GDM1 (cell line): Measurements from ENCODE around the gene CTCFL.

ENCODE experiments used
- DNase-seq: peaks from one replicate; lab custom pipeline; 2025; lab: John Stamatoyannopoulos, UW

CTCFL gene

DNA sequence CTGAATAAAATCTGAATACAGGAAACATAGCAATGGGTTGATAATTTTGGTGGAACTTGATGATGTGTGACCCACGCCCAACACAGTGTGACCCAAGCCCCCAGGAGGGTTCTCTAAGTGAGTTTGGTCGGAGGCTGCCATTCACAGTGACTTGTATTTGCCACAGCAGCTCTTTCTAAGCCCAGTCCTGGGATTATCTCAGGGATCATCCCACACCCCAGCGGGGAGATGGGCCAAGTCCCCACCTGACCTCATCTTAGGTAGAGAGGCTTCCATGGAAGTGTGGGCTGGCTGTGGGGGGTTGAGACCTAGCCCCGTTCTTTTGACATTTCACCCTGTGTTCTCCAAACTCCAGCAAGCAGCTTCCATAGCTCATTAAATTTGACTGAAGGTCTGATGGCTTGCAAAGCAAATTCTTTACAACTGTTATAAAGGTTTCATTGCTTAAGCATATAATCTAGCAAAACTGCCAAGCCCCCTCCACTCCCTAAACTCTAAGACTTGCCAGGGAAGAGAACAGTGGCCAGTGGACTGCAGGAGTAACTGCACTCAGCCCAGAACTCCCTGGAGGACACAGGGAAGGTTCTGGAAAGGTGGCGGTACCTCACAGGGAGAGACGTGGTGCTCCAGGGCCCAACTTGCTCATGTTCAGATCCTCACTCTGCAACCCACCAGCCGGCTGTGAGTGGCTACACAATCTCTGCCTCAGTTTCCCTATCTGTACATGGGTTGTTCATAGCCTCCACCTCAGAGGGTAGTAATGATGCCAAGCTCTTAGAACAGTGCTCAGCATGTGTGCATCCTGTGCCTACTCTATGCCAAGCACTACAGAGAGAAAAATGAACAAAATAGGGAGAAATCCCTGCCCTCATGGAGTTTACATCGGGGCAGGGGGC is 35.0 kb upstream of the CTCFL start:
- no peak for DNase-seq

- DNase-seq = no peak
These were observed 34.3 kb upstream of the CTCFL start for GRCh38 chr20:57559289-57559634.

DNA sequence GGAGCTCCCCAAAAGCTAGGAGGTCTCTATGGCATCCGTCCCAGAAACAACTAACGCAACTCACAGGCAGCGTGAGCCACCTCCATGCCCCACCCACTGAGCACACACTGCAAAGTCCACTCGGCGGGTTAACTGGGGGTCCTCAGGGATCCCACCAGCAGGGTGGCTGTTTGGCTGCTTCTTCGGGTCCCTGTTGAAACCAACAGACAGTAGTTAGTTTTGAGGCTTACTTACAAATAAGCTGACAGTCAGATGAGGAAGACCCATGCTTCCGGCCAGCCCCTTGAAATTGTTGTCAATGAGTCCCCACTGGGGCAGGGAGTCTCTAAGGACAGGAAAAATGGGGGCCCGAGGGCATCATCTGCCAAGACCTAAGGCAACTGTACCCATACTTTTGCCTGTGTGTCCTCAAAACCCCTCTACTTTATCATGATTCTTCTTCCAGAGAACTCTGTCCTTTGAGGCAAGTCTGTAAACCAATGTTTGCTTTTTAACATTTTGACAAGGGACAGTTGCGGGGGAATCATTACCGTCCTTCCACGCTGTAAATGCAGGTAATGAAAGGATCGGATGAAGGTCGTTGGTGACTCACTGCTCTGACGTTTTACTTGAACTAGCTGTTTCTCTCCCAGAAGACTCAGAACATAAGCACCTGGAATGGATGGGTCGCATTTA is 33.8 kb upstream of the CTCFL start:
- DNase-seq = no peak

DNA sequence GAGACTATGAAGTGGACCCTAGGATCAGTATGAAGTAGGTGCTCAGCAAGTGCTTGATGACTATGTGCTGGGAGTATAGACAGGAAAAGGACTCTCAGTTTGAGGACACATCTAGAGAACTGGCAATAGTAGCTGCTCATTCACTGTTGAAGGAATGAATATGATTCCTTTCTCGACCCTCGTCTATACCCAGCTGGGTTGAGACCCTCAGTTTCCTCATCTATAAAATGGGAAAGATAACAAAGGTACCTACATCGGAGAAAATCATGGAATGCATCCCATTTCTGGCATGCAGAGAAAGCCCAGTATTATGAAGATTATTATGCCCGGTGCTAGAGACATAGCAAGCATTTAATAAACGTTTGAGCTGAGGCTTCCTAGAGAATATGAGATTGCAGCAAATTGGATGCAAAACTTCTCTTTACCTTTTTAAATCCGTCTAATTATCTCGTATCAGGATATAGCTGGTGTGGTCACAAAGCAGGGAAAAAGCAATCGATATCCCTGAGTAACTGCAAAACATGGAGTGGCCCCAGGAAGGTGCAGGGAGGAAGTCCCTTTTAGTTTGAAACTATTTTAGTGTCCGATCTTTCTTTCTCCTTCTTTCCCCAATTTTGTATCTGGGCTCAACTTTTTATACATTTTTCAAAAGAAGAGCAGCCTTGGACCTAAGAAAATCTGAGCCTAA is 33.1 kb upstream of the CTCFL start:
- DNase-seq = no peak

- no peak for DNase-seq
These were observed 32.0 kb upstream of the CTCFL start for GRCh38 chr20:57556980-57557274.

- no peak for DNase-seq
These were observed 30.7 kb upstream of the CTCFL start for GRCh38 chr20:57555457-57556184.

GRCh38 chr20:57553376-57554018 is 28.6 kb upstream of the CTCFL start:
- no peak for DNase-seq

DNA sequence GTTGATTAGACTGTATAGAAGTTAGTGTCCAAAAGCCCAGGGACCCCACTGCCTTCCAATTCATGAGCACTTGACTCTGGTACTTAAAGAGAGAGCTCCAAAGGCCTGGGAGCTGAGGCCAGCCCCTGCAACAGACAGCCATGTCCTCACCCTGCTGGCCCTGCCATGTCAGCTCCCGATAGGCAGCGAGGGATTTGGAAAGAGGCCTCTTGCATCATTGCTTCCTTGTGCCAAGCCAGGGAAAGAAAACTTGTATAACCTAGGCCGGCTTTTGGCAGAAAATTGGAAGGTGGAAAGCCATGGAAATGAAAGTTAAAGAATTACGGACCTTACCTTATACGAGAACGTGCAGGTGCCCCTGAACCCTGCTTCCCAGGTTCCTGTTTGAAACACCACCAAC is 27.5 kb upstream of the CTCFL start:
- DNase-seq = no peak

DNA sequence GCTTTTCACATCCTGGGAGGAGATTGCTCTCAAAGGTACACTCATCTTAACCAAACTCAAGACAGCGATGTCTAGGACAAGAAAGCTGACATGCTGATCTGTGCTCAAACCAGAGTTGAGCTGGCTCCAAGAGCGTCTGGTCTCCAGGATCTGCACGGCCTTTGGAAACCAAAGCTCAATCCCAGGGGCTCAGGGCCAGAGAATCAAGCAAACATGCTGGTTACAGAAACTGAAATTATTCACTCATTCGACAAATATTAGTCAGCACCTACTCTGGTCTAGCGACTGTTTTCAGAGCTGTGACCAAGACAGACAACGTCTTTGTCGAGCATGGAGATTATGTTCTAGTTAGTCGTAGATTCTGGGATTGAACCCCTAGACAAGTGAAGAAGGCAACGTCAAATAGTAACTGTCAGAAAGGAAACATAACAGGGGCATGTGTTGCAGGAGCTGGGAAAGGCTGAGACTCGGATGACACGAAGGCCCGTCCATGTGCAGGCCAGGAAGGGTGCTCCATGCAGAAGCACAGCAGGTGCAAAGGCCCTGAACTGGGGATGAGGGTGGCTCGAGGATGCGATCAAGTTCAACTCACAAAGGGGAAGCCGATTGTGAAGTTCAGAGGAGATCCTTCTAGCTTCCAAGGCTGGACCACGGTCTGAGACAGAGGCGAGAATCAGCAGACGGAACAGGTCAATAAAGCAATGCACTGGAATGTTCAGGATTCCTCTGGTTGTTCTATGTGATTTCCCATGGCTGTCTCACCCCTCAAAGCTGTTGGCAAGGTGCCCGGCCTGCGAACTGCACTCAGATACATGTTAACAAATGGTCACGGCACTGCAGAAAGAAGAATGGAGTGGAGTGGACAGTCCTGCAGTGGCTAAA is 23.5 kb upstream of the CTCFL start:
- DNase-seq = no peak

DNA sequence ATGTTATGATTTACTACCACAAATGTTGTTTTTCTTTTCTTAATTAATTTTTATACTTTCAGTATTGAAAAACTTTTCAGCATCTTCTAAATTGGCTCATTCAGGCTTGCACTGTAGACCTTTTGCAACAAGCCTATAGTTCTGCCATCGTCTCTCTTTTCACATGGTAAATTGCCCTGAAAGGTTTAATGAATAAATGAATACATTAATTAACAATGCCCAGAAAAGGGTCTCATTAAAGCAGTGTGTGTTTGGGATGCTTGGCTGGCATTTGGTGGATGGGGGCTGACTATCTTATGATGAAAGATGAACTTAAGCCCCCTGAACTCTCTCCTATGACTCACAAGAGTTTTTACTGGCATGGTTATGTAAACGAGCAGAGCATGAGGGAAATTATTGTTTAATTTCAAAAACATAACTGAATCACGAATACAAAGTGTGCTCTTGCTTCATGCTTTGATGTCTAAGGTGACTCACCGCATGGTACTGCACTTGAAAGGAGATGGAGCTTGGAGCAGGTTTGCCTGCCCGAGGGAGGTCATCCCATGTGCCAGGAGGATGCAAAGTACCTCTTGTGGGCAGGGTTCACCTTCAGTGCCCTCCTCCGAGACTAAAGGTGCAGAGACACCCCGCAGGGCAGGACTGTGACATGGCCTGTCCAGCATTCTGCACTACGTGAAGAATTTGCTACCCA is 22.2 kb upstream of the CTCFL start:
- DNase-seq = no peak

- DNase-seq = no peak
These were observed 21.2 kb upstream of the CTCFL start for GRCh38 chr20:57545927-57546662.

- no peak for DNase-seq
These were observed 20.1 kb upstream of the CTCFL start for GRCh38 chr20:57544838-57545564.

DNA sequence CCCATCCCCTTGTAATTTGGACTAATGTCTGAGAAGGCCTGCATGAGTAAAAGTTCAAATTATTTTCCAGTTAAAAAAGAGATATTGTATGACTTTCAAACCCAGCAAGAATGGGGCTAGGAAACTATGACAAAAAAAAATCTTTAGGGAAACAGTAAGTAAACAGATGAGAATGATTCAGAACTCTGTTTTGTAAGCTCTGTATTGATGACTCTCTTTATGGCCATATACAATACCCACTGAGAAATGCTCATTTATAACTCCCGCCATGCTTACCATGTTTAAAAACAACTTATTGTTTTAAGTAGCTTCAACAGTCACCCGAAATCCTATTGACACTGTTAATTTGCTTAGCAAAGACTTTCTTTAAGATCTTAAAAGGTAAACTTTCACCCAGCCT is 18.8 kb upstream of the CTCFL start:
- DNase-seq = no peak

GRCh38 chr20:57540890-57541580 is 16.1 kb upstream of the CTCFL start:
- DNase-seq = no peak

DNA sequence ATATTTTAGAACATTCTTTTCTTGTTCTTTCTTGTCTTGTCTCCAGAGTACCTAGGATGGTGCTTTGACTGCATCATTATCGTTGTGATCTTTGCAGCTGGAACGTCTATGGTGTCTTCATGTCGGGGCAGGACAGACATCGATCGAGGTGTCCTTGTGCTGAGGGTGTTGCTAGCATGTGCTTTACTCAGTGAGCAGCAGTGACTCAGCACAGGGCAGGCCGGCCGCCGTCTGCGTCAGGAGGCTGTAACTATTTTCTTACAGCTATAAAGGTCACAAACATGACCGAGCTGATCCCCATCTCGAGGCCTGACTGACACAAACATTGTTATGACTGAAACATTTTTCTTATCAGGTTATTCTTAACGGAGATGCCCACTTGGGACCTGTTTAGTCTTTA is 14.9 kb upstream of the CTCFL start:
- no peak for DNase-seq

- no peak for DNase-seq
These were observed 12.9 kb upstream of the CTCFL start for GRCh38 chr20:57537822-57538221.

GRCh38 chr20:57536771-57537724 is 12.1 kb upstream of the CTCFL start:
- DNase-seq = no peak
